ENCODE results near the gene GCFC2.

DNA sequence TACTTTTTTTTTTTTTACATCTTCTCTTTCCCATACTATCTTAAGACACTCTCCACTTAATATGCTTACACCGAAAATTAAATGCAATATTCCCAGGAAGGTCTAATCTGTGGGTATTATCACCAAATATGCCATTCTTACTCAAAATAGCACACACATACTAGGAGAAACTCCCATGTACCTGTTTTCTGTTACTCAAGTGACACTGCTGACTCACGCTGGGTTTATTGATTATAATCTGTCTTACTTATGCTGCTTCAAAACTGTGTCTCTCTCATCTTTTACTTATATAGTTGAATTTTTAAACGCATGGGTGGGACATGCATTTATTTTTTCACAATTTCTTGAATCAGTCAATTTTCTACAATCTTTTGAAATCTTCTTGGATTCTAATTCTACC is 34.3 kb downstream of the GCFC2 start:
- no peak for TF ChIP-seq EZH2 (IDR thresholded peaks at IDR 0.05; ENCODE audit: borderline replicate concordance, low read length)
- TF ChIP-seq, protein P1, sequence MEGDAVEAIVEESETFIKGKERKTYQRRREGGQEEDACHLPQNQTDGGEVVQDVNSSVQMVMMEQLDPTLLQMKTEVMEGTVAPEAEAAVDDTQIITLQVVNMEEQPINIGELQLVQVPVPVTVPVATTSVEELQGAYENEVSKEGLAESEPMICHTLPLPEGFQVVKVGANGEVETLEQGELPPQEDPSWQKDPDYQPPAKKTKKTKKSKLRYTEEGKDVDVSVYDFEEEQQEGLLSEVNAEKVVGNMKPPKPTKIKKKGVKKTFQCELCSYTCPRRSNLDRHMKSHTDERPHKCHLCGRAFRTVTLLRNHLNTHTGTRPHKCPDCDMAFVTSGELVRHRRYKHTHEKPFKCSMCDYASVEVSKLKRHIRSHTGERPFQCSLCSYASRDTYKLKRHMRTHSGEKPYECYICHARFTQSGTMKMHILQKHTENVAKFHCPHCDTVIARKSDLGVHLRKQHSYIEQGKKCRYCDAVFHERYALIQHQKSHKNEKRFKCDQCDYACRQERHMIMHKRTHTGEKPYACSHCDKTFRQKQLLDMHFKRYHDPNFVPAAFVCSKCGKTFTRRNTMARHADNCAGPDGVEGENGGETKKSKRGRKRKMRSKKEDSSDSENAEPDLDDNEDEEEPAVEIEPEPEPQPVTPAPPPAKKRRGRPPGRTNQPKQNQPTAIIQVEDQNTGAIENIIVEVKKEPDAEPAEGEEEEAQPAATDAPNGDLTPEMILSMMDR (IDR thresholded peaks at IDR 0.05; ENCODE audit: low read length), result no peak

Measured in OCI-LY1 (cell line).